ENCODE measurements around the gene HSCB. TPM values are rescaled to one million over a fixed set of nuclear protein-coding genes. Genes with fewer than 3 reads are reported as not detected.
"Not testable (repeated sequence)": the region's sequence is repeated elsewhere in the genome, so short reads cannot be mapped to it uniquely, and the experiment has no call there.

The HSCB gene
- total RNA-seq, 6 donors from 2014 or later: 9.7 to 29.3 (median 12.3) TPM

DNA sequence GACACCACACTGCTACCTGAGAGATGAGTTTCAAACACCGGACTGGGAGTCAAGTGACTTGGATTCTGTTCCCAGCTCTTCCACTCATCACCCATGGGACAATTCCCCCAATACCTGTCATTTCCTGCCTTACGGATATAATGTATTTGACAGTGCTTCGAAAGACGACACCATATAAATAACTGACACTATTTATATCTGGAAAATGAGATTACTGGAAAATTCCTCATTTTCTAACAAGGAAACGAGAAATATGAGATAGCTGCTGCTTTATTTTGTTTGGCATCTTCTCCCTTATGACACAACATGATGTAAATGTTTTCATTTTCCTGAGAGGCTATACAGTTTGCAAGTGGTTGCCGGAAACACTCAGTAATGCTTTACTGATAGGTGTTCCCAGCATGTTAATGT is 8.6 kb downstream of the HSCB start:
- Histone ChIP-seq H3K4me1 (no peaks in the 10 kb centered on the region), H3K27ac (no peak overlapping the region), H3K9me3 (no peaks in the 10 kb centered on the region), H3K27me3 (no peaks in the 10 kb centered on the region), H3K4me3 (no peak overlapping the region), H3K36me3 (peaks cover 3 to 45% (median 30%) of the 10 kb centered on the region in 4 donors)
- WGBS, 2 donors: 73 to 86% methylated on average over 6 of the region's 6 CpGs
- TF ChIP-seq, protein P1, sequence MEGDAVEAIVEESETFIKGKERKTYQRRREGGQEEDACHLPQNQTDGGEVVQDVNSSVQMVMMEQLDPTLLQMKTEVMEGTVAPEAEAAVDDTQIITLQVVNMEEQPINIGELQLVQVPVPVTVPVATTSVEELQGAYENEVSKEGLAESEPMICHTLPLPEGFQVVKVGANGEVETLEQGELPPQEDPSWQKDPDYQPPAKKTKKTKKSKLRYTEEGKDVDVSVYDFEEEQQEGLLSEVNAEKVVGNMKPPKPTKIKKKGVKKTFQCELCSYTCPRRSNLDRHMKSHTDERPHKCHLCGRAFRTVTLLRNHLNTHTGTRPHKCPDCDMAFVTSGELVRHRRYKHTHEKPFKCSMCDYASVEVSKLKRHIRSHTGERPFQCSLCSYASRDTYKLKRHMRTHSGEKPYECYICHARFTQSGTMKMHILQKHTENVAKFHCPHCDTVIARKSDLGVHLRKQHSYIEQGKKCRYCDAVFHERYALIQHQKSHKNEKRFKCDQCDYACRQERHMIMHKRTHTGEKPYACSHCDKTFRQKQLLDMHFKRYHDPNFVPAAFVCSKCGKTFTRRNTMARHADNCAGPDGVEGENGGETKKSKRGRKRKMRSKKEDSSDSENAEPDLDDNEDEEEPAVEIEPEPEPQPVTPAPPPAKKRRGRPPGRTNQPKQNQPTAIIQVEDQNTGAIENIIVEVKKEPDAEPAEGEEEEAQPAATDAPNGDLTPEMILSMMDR (IDR thresholded peaks at IDR 0.05): no peak
- TF ChIP-seq EP300 (IDR thresholded peaks at IDR 0.05) (no peak), POLR2AphosphoS5 (IDR thresholded peaks at IDR 0.05) (no peak), POLR2A (IDR thresholded peaks at IDR 0.05) (no peak)
- ATAC-seq (ENCODE audit: low FRiP score in 2 of 2): no peak
- DNase-seq: no peak

DNA sequence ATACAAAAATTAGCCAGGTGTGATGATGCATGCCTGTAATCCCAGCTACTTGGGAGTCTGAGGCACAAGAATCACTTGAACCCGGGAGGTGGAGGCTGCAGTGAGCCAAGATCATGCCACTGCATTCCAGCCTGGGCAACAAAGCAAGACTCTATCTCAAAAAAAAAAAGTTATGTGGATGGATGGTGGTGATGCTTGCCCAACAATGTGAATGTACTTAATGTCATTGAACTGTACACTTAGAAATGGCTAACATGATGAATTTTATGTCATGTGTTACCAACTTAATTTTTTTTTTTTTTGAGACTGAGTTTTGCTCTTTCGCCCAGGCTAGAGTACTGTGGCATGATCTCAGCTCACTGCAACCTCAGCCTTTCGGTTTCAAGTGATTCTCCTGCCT is 12.7 kb downstream of the HSCB start:
- 91 to 100% methylated on average over 3 of the region's 3 CpGs for WGBS, 2 donors
- not testable (repeated sequence) for ATAC-seq (ENCODE audit: low FRiP score in 2 of 2)

DNA sequence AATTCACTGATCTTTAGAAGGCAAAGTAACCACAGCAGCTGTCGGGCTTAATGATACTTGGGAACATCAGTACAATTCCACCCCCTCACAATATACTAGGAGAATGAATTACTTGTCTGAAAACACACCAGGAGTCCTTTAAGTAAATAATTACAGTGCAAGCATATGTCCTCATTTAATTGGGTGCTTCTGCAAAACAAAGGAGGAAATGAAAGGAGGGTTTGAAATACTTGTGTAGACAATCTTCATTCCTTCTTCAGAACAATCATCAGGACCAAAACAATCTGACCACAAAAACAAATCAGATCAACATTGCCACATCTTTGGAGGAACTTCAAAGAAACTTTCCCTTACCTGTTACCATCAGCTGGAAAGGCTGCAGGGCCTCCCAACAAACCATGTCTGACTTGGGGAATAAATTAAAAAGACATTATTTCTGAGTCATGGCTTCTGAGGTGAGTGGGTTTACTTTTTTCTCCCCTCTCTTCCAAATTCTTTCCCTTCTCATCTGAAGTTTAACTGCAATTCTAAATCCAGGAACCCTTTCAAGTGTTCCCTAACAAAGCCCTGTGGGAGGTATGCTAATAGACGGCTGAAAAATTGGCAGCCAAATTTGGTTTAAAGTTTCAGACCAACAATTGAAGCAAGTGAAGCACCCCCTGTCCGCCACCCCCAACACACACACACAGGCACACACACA is 18.2 kb downstream of the HSCB start:
- 60 to 63% methylated on average over 3 of the region's 3 CpGs for WGBS, 2 donors
- ATAC-seq (ENCODE audit: low FRiP score in 2 of 2) (no peak), DNase-seq (no peak)
- TF ChIP-seq, protein P1 (IDR thresholded peaks at IDR 0.05): no peak
- TF ChIP-seq POLR2A (IDR thresholded peaks at IDR 0.05) (no peak), EP300 (IDR thresholded peaks at IDR 0.05) (no peak), POLR2AphosphoS5 (IDR thresholded peaks at IDR 0.05) (no peak)
- no peaks in the 10 kb centered on the region for H3K9me3 ChIP-seq
- peaks cover 0 to 11% (median 10%) of the 10 kb centered on the region in 4 donors for H3K4me1 ChIP-seq
- H3K27ac ChIP-seq: no peak overlapping the region
- no peaks in the 10 kb centered on the region for H3K36me3 ChIP-seq
- H3K27me3 ChIP-seq: no peaks in the 10 kb centered on the region
- no peak overlapping the region for H3K4me3 ChIP-seq

More for the DNA sequence above, 12.7 kb downstream of the HSCB start:
- H3K27ac ChIP-seq, H3K4me3 ChIP-seq, H3K4me1 ChIP-seq, H3K9me3 ChIP-seq, H3K27me3 ChIP-seq, DNase-seq: not testable (repeated sequence)
- peaks cover 0 to 12% (median 0%) of the 10 kb centered on the region in 4 donors for H3K36me3 ChIP-seq

DNA sequence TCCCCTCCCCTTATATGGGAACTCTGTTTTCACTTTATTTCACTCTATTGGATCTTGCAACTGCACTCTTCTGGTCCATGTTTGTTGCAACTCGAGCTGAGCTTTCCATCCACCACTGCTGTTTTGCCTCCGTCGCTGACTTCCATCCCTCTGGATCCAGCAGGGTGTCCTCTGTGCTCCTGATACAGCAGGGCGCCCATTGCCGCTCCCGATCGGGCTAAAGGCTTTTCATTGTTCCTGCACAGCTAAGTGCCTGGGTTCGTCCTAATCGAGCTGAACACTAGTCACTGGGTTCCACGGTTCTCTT is 19.6 kb downstream of the HSCB start:
- no peaks in the 10 kb centered on the region for H3K9me3 ChIP-seq
- ATAC-seq (ENCODE audit: low FRiP score in 2 of 2) (no peak), DNase-seq (no peak)
- no peaks in the 10 kb centered on the region for H3K27me3 ChIP-seq
- H3K4me3 ChIP-seq: no peak overlapping the region
- TF ChIP-seq EP300 (IDR thresholded peaks at IDR 0.05) (no peak), POLR2A (IDR thresholded peaks at IDR 0.05) (no peak), POLR2AphosphoS5 (IDR thresholded peaks at IDR 0.05) (no peak)
- TF ChIP-seq, protein P1 (IDR thresholded peaks at IDR 0.05): no peak
- H3K27ac ChIP-seq: no peak overlapping the region
- H3K4me1 ChIP-seq: peaks cover 0 to 11% (median 10%) of the 10 kb centered on the region in 4 donors
- no peaks in the 10 kb centered on the region for H3K36me3 ChIP-seq
- 98 to 99% methylated on average over 10 of the region's 10 CpGs for WGBS, 2 donors

DNA sequence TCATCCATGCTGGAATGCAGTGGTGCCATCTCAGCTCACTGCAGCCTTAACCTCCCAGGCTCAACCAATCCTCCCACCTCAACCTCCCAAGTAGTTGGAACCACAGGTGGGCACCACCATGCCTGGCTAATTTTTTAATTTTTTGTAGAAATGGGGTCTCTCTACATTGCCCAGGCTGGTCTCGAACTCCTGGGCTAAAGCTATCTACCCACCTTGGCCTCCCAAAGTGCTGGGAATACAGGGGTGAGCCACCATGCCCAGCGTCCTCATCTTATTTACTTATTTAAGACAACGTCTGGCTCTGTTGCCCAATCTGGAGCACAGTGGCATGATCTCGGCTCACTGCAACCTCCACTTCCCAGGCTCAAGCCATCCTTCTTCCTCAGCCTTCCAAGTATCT is 20.2 kb downstream of the HSCB start:
- ATAC-seq (ENCODE audit: low FRiP score in 2 of 2); DNase-seq; H3K9me3 ChIP-seq; H3K4me3 ChIP-seq; H3K27me3 ChIP-seq; H3K36me3 ChIP-seq; H3K27ac ChIP-seq: not testable (repeated sequence)
- WGBS, 2 donors: 89 to 90% methylated on average over 4 of the region's 4 CpGs
- H3K4me1 ChIP-seq: peaks cover 0 to 11% (median 10%) of the 10 kb centered on the region in 4 donors

DNA sequence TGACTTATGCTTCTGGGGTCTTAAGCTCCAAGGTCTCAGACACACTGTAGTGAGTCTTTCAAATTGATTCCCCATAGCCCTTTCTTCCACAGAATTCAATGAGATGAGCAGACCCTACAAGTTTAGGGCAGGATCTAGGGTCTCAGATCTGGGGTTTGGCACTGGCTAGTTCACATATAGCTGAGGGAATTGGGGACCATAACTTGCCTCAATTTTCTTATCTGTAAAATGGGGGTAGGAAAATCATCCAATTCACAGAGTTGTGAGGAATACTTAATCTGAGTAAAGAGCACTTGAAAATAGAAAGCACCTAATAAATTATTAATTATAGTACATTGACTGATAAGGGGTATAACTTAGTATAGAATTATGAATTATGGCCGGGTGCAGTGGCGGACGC is 24.8 kb downstream of the HSCB start:
- no peak overlapping the region for H3K27ac ChIP-seq
- no peak overlapping the region for H3K4me3 ChIP-seq
- TF ChIP-seq, protein P1 (IDR thresholded peaks at IDR 0.05): no peak
- TF ChIP-seq EP300 (IDR thresholded peaks at IDR 0.05): no peak
- no peak for TF ChIP-seq POLR2AphosphoS5 (IDR thresholded peaks at IDR 0.05)
- TF ChIP-seq POLR2A (IDR thresholded peaks at IDR 0.05): no peak
- no peaks in the 10 kb centered on the region for H3K27me3 ChIP-seq
- DNase-seq (no peak), ATAC-seq (ENCODE audit: low FRiP score in 2 of 2) (no peak)
- H3K9me3 ChIP-seq: no peaks in the 10 kb centered on the region
- 86 to 93% methylated on average over 3 of the region's 3 CpGs for WGBS, 2 donors
- no peaks in the 10 kb centered on the region for H3K4me1 ChIP-seq
- H3K36me3 ChIP-seq: no peaks in the 10 kb centered on the region
